Ishikawa (cell line): ENCODE results near the gene GJC1.
A peak's percentile ranks its signal among the peaks of the same experiment; 100 is the strongest.

ENCODE experiments used
- CEBPB ChIP-seq: IDR thresholded peaks from 2 replicates; pipeline ENCODE4 v1.6.1; 2012
- CREB1 ChIP-seq: IDR thresholded peaks from 2 replicates; pipeline ENCODE4 v1.6.1; 2012; ENCODE audit warnings: low read depth
- EGR1 ChIP-seq: IDR thresholded peaks from 2 replicates; pipeline ENCODE4 v1.6.1; 2012
- EP300 ChIP-seq: IDR thresholded peaks from 2 replicates; pipeline ENCODE4 v1.6.1; 2012; ENCODE audit warnings: borderline replicate concordance
- FOXM1 ChIP-seq: IDR thresholded peaks from 2 replicates; pipeline ENCODE4 v1.6.1; 2012; ENCODE audit warnings: low read depth, borderline replicate concordance
- NFIC ChIP-seq: IDR thresholded peaks from 2 replicates; pipeline ENCODE4 v1.6.1; 2012
- RAD21 ChIP-seq: IDR thresholded peaks from 2 replicates; pipeline ENCODE4 v1.6.1; 2012; ENCODE audit warnings: low read depth
- TAF1 ChIP-seq: IDR thresholded peaks from 2 replicates; pipeline ENCODE4 v1.6.1; 2012; ENCODE audit warnings: low read depth, mild to moderate bottlenecking
- TCF12 ChIP-seq: IDR thresholded peaks from 2 replicates; pipeline ENCODE4 v1.6.1; 2012; ENCODE audit warnings: low read depth
- TEAD4 ChIP-seq: IDR thresholded peaks from 2 replicates; pipeline ENCODE4 v1.6.1; 2012
- YY1 ChIP-seq: IDR thresholded peaks from 2 replicates; pipeline ENCODE4 v1.6.1; 2012; ENCODE audit warnings: low read depth
- ZBTB7A ChIP-seq: IDR thresholded peaks from 2 replicates; pipeline ENCODE4 v1.6.1; 2012; ENCODE audit warnings: low read depth
- TF ChIP-seq, protein P1 (sequence below): IDR thresholded peaks from 2 replicates; pipeline ENCODE4 v1.6.1; 2012
- TF ChIP-seq, protein P2 (sequence below): IDR thresholded peaks from 2 replicates; pipeline ENCODE4 v1.6.1; 2012
- TF ChIP-seq, protein P3 (sequence below): IDR thresholded peaks from 2 replicates; pipeline ENCODE4 v1.6.1; 2012; ENCODE audit warnings: low read depth, mild to moderate bottlenecking

The GJC1 gene

DNA sequence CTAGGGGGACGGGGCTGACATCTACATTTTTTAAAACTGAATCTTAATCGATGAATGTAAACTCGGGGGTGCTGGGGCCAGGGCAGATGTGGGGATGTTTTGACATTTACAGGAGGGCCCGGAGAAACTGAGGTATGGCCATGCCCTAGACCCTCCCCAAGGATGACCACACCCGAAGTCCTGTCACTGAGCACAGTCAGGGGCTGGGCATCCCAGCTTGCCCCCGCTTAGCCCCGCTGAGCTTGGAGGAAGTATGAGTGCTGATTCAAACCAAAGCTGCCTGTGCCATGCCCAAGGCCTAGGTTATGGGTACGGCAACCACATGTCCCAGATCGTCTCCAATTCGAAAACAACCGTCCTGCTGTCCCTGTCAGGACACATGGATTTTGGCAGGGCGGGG, 49.9 kb downstream of the GJC1 start:
- no peak for TF ChIP-seq EGR1
- no peak for TF ChIP-seq TEAD4

DNA sequence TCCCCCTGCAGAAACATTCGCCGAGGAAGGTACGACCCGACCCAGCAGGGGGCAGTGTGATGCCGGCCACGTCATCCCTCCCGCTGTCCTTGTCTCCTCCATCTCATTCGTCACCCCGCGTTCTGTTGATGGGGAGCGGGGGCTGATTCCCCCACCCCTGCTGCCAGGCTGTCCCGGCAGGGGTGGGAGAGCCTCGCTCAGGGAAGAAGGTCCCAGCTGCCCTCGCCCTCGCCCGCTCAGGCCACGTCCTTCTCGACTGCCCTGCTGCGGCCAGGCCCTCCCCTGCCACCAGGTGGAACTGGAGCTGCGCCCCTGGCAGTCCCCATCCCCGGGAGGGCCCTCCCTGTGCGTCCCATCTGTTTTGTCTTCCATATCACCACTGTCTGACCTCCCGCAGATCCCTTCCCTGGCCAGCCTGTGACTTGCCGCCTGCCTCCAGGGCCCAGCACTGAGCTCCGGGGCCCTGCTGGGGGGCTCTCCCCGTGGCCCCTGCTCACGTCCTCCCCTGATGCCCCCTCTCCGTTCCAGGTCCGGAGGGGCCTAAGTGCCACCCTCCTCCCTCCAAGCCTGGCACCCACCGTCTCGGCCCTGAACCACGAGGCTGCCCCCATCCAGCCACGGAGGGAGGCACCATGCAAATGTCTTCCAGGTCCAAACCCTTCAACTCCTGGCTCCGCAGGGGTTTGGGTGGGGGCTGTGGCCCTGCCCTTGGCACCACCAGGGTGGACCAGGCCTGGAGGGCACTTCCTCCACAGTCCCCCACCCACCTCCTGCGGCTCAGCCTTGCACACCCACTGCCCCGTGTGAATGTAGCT, 50.7 kb downstream of the GJC1 start:
- TF ChIP-seq FOXM1 (no peak), NFIC (no peak), CREB1 (peak; percentile 68; the same call in 1 of the 2 replicates), RAD21 (peak; percentile 73), TEAD4 (no peak)
- TF ChIP-seq, protein P1, sequence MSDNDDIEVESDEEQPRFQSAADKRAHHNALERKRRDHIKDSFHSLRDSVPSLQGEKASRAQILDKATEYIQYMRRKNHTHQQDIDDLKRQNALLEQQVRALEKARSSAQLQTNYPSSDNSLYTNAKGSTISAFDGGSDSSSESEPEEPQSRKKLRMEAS = 0 out of 2 replicates have a peak, but pooled peaks have one; percentile 13

DNA sequence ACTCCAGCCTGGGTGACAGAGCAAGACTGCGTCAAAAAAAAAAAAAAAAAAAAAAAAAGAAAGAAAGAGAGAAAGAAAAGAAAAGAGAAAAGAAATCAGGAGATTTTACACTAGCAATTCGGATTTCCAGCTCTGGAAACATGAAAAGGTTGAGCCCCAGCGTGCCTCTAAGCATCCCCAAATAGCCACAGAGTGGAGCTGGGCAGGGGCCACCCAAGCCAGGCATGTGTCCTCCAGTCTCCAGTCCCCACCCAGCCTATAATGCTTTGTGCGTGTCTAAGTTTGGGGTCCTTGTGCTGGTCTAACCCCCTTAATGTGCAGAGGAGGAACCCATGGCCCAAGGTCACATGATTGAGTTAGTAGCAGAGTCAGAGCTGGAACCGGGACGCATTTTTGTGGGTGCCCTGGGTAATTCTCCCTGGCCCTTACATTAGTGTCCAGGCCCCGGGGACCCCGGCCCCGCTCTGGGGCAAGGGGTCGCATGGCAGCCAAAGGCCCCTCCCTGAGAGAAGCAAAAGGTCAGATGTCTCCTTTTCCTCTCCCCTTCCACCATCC, 51.4 kb downstream of the GJC1 start:
- TF ChIP-seq, protein P2, sequence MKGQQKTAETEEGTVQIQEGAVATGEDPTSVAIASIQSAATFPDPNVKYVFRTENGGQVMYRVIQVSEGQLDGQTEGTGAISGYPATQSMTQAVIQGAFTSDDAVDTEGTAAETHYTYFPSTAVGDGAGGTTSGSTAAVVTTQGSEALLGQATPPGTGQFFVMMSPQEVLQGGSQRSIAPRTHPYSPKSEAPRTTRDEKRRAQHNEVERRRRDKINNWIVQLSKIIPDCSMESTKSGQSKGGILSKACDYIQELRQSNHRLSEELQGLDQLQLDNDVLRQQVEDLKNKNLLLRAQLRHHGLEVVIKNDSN = peak; percentile 41; the same call in 1 of the 2 replicates
- no peak for TF ChIP-seq CEBPB

DNA sequence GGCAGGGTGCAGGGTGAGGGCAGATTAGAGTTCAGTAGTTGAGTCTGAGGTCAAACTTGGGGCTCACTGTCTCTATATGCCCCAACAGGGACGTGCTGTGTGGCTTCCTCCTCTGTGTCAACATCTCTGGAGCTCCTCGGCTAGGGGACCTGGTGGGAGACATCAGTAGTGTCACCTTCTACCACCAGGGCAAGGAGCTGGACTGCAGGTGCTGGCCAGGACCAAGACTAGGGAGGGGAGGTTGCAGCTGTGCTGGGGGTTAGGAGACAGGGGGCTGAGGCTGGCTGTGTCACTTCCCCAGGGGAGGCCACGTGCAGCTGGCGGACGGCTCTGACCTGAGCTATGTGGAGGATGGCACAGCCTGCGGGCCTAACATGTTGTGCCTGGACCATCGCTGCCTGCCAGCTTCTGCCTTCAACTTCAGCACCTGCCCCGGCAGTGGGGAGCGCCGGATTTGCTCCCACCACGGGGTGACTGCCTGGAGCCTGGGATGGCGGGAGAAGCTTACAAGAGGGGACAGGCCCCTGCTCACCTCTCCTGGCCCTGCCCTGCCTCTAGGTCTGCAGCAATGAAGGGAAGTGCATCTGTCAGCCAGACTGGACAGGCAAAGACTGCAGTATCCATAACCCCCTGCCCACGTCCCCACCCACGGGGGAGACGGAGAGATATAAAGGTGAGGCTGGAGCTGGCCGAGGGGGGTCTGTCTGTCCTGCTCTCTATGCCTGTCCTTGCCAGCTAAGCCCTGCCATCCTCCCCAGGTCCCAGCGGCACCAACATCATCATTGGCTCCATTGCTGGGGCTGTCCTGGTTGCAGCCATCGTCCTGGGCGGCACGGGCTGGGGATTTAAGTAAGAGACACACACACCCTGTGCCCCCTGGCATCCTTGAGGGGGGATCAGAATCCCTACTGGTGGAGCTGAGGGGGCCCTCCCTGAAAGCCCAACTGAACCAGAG, 52.4 kb downstream of the GJC1 start:
- no peak for TF ChIP-seq NFIC
- no peak for TF ChIP-seq TCF12
- no peak for TF ChIP-seq EGR1
- TF ChIP-seq FOXM1 = no peak
- no peak for TF ChIP-seq RAD21
- no peak for TF ChIP-seq EP300
- no peak for TF ChIP-seq CEBPB
- no peak for TF ChIP-seq CREB1
- TF ChIP-seq, protein P1 = no peak
- no peak for TF ChIP-seq TAF1
- no peak for TF ChIP-seq YY1
- TF ChIP-seq, protein P3, sequence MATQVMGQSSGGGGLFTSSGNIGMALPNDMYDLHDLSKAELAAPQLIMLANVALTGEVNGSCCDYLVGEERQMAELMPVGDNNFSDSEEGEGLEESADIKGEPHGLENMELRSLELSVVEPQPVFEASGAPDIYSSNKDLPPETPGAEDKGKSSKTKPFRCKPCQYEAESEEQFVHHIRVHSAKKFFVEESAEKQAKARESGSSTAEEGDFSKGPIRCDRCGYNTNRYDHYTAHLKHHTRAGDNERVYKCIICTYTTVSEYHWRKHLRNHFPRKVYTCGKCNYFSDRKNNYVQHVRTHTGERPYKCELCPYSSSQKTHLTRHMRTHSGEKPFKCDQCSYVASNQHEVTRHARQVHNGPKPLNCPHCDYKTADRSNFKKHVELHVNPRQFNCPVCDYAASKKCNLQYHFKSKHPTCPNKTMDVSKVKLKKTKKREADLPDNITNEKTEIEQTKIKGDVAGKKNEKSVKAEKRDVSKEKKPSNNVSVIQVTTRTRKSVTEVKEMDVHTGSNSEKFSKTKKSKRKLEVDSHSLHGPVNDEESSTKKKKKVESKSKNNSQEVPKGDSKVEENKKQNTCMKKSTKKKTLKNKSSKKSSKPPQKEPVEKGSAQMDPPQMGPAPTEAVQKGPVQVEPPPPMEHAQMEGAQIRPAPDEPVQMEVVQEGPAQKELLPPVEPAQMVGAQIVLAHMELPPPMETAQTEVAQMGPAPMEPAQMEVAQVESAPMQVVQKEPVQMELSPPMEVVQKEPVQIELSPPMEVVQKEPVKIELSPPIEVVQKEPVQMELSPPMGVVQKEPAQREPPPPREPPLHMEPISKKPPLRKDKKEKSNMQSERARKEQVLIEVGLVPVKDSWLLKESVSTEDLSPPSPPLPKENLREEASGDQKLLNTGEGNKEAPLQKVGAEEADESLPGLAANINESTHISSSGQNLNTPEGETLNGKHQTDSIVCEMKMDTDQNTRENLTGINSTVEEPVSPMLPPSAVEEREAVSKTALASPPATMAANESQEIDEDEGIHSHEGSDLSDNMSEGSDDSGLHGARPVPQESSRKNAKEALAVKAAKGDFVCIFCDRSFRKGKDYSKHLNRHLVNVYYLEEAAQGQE = no peak
- no peak for TF ChIP-seq TEAD4

DNA sequence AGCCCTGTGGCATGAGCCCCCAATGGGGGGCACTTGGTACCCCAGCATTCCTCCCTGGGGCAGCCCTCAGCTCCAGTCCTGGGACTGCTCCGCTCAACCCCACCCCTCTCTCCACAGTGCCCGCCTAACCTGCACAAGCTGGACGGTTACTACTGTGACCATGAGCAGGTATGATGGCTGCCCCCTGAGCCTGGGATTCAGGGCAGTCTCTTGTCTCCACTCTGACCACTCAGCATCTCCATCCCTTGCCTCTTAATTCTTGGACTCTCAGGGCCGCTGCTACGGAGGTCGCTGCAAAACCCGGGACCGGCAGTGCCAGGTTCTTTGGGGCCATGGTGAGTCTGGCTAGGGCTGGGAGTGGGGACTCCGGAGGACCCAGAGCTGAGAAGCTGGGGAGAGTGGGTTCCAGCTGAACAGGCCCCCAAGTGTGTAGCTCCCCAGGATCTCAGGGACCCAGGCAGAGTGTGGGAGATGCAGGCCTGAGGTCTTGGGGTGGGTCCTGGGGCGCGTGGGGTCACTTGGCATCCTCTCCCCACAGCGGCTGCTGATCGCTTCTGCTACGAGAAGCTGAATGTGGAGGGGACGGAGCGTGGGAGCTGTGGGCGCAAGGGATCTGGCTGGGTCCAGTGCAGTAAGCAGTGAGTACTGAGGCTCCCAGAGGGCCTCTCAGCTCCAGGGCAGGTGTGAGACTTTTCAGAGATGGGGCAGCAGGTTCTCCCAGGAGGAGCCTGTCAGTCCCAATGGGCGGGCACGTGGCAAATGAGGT, 53.3 kb downstream of the GJC1 start:
- TF ChIP-seq YY1 (no peak), NFIC (no peak), TCF12 (no peak), CREB1 (no peak), TAF1 (no peak), RAD21 (no peak), CEBPB (no peak), EGR1 (no peak), ZBTB7A (no peak), EP300 (no peak), TEAD4 (no peak), FOXM1 (no peak)
- TF ChIP-seq, protein P2 = no peak
- TF ChIP-seq, protein P1 = no peak
- TF ChIP-seq, protein P3 = no peak
